Right lobe of liver (tissue), 6 donors: ENCODE data around the gene IGFL4. TPM values are rescaled to one million over a fixed set of nuclear protein-coding genes. Genes with fewer than 3 reads are reported as not detected.

Experiments used
- ATAC-seq, 4 donors: fragments of 200-7000 bp; cut with Tn5 transposase; one replicate each; pipeline ENCODE4 v1.9.1; 2020; ENCODE audit warnings: mild to moderate bottlenecking in 4 of 4, moderate library complexity in 4 of 4
- DNase-seq, 3 donors: peaks; one replicate each; pipeline ENCODE4 v3.0.0-alpha.2; 2020
- H3K27ac ChIP-seq, 3 donors: fragments of 200-600 bp; one replicate each; pipeline ENCODE4 v1.8.0; 2022
- H3K27me3 ChIP-seq, 2 donors: fragments of 200-600 bp; one replicate each; pipeline ENCODE4 v1.8.0; 2022
- H3K36me3 ChIP-seq, 4 donors: fragments of 200-600 bp; sonication (generic) in 1 of 4; one replicate each; pipeline versions ENCODE4 v1.5.1 to v1.8.0; 2017 to 2022; ENCODE audit warnings: control low read depth in 1 of 4
- H3K4me1 ChIP-seq, 4 donors: fragments of 200-600 bp; sonication (generic) in 1 of 4; one replicate each; pipeline versions ENCODE4 v1.5.1 to v1.8.0; 2017 to 2022; ENCODE audit warnings: control low read depth in 1 of 4
- H3K4me3 ChIP-seq, 3 donors: fragments of 200-600 bp; one replicate each; pipeline ENCODE4 v1.8.0; 2022
- H3K9me3 ChIP-seq, 4 donors: fragments of 200-600 bp; sonication (generic) in 1 of 4; one replicate each; pipeline versions ENCODE4 v1.5.1 to v1.8.0; 2017 to 2022; ENCODE audit warnings: control low read depth in 1 of 4
- CTCF ChIP-seq, 4 donors: fragments of 200-600 bp in 3 of 4; fragments of 450-650 bp in 1 of 4; IDR thresholded peaks; one replicate each; pipeline versions ENCODE4 v1.5.1 to v1.8.0; 2016 to 2022; ENCODE audit warnings: antibody characterized with exemption in 4 of 4, mild to moderate bottlenecking in 2 of 4
- POLR2A ChIP-seq: fragments of 450-650 bp; IDR thresholded peaks from one replicate; pipeline ENCODE4 v1.6.1; 2017; ENCODE audit warnings: antibody characterized with exemption, mild to moderate bottlenecking
- WGBS: methylation state at CpG from one replicate; pipeline ENCODE4 v1.1.6; 2018; ENCODE audit warnings: low coverage, low lambda C conversion rate; ENCODE audit not compliant: insufficient coverage; ENCODE audit errors: missing lambda C conversion rate; 5-methylcytosine and 5-hydroxymethylcytosine counted together
- intact Hi-C, 2 donors: fragments of 100-400 bp; cut with DNase I; formaldehyde crosslinking; loops; one replicate each; pipeline versions ENCODE4 v1.11.2 to v1.14.1; 2022
- total RNA-seq, 6 experiments: library from RNA; depleted of rRNA in 2 of 6; stranded (reverse); fragments of >200 nt in 2 of 6; fragmentation: NEBNext Ultra II Directional in 3 of 6; extraction: Animal tissue kit (Norgen Biotek cat#: 25700) in 3 of 6; gene quantifications; one replicate each; pipeline versions ENCODE4 v1.1.0 to v1.2.4, GENCODE V29; 2016 to 2023
- donor health status: DM: no; HTN: yes; CAD: no.
- donor health status: DM: no; HTN: no; CAD: no.
- donor health status: DM: no; HTN: no; CAD: no.
- donor health status: DM: no; HTN: yes; CAD: no.
- donor health status: DM: no; HTN: yes; CAD: no.

The IGFL4 gene
- total RNA-seq, 6 experiments from 2014 or later, result not detected

GRCh38 chr19:46085888-46086287 lies 45.1 kb upstream of the IGFL4 start:
- no peaks in the 10 kb centered on the region for H3K36me3 ChIP-seq
- H3K9me3 ChIP-seq, result no peaks in the 10 kb centered on the region
- no peak overlapping the region for H3K4me3 ChIP-seq
- TF ChIP-seq POLR2A, result no peak
- TF ChIP-seq CTCF (IDR thresholded peaks at IDR 0.05), result no peak
- H3K27ac ChIP-seq, result no peak overlapping the region
- ATAC-seq (no peak), DNase-seq (no peak)
- H3K27me3 ChIP-seq, result no peaks in the 10 kb centered on the region
- no peaks in the 10 kb centered on the region for H3K4me1 ChIP-seq
- intact Hi-C loops, result loop anchor here in 1 of 2 donors (10.0 kb wide), 1 partner anchor 99 kb away; no protein-coding TSS in a partner anchor
- WGBS, result 20% methylated on average over 1 of the region's 1 CpG

GRCh38 chr19:46082728-46083050 lies 41.9 kb upstream of the IGFL4 start:
- Histone ChIP-seq H3K4me1 (no peaks in the 10 kb centered on the region), H3K4me3 (no peak overlapping the region), H3K27me3 (peaks cover 0 to 4% of the 10 kb centered on the region in 2 donors), H3K9me3 (no peaks in the 10 kb centered on the region), H3K27ac (no peak overlapping the region), H3K36me3 (no peaks in the 10 kb centered on the region)
- intact Hi-C loops, result loop anchor here (5.0 to 10.0 kb wide), 3 partner anchors 102 to 180 kb away; no protein-coding TSS in a partner anchor
- TF ChIP-seq CTCF (IDR thresholded peaks at IDR 0.05), result no peak
- TF ChIP-seq POLR2A, result no peak
- DNase-seq (no peak), ATAC-seq (no peak)
- WGBS, result 34% methylated on average over 2 of the region's 2 CpGs

- 40% methylated on average over 4 of the region's 4 CpGs for WGBS
- TF ChIP-seq CTCF (IDR thresholded peaks at IDR 0.05) (peak; percentile 62 to 88 (median 74)), POLR2A (no peak)
- H3K27ac ChIP-seq, result no peak overlapping the region
- H3K27me3 ChIP-seq, result peaks cover 0 to 10% of the 10 kb centered on the region in 2 donors
- ATAC-seq (peak; percentile 81 to 92 (median 85)), DNase-seq (peak in 1 of 3 donors; percentile 64)
- intact Hi-C loops, result loop anchor here (5.0 to 10.0 kb wide), 3 partner anchors 103 to 180 kb away; no protein-coding TSS in a partner anchor
- peaks cover 0 to 3% (median 0%) of the 10 kb centered on the region in 4 donors for H3K4me1 ChIP-seq
- no peaks in the 10 kb centered on the region for H3K9me3 ChIP-seq
- H3K36me3 ChIP-seq, result no peaks in the 10 kb centered on the region
- H3K4me3 ChIP-seq, result no peak overlapping the region
These were observed 41.3 kb upstream of the IGFL4 start for GRCh38 chr19:46081928-46082727.

- intact Hi-C loops, result loop anchor here (5.0 to 10.0 kb wide), 3 partner anchors 104 to 182 kb away; no protein-coding TSS in a partner anchor
- Histone ChIP-seq H3K27ac (no peak overlapping the region), H3K27me3 (peaks cover 0 to 18% of the 10 kb centered on the region in 2 donors), H3K4me3 (no peak overlapping the region), H3K36me3 (no peaks in the 10 kb centered on the region), H3K9me3 (no peaks in the 10 kb centered on the region), H3K4me1 (peaks cover 0 to 5% (median 0%) of the 10 kb centered on the region in 4 donors)
- 54% methylated on average over 3 of the region's 3 CpGs for WGBS
- peak in 3 of 4 donors; percentile 9 to 43 (median 37) for ATAC-seq
- DNase-seq, result peak in 1 of 3 donors; percentile 52
- no peak for TF ChIP-seq CTCF (IDR thresholded peaks at IDR 0.05)
- TF ChIP-seq POLR2A, result no peak
These were observed 39.8 kb upstream of the IGFL4 start for GRCh38 chr19:46080561-46080960.
